HG03097 (cell line): Measurements from ENCODE around the gene IMPG2.
"Not testable (repeated sequence)": the region's sequence is repeated elsewhere in the genome, so short reads cannot be mapped to it uniquely, and the experiment has no call there.

Source experiments
- ATAC-seq: cut with Tn5 transposase; IDR thresholded peaks from one replicate; pipeline ENCODE4 v1.9.1; 2021; ENCODE audit not compliant: unreplicated experiment, low FRiP score

The IMPG2 gene

DNA sequence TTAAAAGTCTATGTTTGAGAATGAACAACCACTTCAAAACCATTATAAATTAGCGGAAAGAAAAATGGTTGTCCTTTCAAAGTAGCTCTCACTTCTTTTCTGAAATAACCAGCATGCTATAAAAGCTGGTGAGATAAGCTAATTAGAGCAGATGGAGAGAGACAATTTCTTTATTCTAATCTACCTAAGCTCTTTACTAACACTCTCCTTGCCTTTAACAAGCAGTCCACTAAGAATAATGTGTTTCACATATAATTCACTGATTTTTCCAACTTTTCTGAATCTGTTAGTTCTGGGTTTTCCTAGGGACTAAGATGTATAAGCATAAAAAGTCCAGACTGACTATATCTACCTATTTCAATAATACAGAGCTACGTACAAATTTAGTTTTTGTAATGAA, at the start of gene IMPG2:
IMPG2 (minus strand) TSS at position 101 of the 400 bp plus-strand sequence. CDS start 203 bp downstream, outside the sequence.
- ATAC-seq, result no peak

DNA sequence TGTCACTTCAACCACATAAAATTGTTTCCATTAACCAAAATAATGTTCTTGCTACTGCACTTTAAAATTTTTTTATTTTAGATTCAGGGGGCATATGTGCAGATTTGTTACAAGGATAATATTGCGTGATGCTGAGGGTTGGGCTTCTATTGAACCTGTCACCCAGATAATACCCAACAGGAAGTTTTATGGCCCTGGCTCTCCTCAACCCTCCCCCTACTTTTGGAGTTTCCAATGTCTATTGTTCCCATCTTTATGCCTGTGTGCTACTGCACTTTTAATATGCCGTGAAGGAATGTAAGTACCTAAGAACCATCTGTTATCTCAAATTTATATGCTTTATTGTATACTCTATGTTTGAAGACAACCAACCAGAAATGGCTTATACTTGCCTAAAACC, 42.0 kb upstream of the IMPG2 start:
- ATAC-seq, result no peak

DNA sequence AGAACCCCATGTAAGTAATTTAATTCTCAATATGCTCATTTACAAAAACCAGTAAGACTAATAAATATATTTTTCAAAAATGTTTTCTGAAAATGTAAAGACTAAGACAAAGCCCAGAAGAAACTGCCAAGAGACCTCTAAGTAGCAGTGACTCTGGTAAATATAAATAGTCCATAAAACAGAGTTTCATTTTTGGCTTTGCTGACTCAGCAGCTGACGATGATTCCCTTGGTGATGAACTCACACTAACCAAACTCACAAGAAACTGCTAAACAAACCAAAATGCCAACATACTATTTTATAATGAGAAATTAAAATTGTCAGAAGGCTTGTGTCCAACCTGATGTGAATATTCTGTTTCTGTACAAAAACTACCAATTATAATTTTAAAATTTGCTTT, 31.5 kb upstream of the IMPG2 start:
- ATAC-seq, result no peak

DNA sequence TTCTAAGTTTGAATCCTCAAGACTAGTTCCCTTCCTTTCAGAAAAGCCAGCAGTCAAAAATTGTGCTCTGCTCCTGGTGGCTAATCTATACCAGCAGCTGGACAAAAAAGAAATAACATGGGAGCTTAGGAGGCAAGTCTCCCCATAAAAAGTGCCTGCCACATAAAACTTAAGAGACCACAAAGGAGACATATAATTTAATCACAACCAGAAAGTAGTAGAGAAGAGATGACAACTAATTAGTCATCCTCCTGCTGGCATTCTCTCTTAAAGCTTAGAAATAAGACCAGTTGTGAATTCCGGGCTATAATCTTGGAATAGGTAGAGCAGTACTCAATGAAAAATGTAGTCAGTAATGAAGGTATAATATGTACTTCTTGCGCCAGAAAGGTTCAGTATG, 20.2 kb upstream of the IMPG2 start:
- ATAC-seq, result no peak

DNA sequence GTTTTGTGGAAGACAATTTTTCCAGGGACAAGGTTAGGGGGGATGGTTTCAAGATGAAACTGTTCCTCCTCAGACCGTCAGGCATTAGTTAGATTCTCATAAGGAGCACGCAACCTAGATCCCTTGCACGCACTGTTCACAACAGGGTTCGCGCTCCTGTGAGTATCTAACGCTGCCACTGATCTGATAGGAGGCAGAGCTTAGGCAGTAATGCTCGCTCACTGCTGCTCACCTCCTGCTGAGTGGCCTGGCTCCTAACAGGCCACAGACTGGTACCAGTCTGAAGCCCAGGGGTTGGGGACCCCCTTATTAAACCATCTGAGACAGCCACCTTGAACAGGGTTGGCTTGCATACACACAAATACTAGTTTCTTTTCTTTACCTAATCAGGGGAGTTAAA, 13.5 kb upstream of the IMPG2 start:
- ATAC-seq, result no peak

DNA sequence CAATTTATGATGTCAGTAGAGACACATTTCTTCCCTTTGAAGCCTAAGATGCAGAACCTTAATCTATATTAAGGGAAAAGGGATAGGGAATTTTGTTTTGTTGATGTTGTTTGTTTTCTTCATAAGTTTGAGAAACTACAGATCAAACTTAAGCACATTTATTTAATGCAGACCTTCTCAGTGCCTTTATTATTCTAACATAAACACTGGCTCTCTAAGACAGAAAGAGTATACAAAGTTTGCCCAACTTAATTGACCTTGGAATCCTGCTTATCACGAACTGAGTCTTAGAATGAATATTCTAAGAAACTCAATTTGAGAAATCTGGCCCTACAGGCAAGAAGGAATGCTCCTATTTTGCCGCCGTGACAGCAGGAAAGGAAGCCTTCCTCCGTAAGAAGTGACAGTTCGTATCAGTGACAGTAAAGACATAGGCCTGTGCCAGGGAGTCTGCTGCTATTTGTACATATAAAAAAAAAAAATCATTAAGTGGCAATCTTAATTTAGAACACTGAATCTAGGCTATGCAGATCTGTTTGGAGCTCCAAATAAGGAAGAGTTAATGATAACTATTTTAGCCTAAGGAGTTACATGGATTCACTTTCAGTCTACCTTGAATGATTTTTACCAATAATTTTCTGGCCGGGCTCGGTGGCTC, 8.8 kb upstream of the IMPG2 start:
- ATAC-seq, result no peak

DNA sequence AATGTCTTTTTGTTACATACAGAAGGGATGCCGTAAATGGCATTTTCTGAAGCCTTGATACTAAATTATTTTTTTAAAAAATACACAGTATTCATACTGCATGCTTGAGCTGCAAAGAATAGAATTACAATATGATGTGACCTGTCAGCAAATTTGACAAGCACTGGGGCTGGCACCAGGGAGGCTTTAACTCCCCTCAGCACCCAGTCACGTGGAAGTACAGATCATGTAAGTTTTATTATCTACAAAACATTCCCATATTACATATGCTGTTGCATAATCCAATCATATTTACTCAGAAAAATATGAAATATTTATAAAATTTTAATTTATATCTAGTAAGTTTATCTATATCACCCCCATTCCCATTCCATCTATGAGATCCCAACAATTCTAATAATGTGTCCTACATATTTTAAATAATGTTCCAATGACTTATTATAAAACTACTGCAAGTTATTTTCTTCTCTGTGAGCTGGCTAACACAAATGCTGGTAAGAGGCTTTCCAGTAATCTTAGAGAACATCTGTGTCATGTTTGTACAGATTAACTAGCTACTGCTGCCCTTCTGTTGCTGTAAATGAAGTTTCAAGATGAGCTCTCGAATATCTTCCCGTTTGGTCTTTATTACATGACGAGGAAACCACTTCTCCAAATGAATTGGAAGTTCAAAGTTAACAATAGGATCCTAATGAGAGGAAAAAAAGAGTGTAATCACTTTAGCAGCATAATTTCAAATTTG, 5.2 kb upstream of the IMPG2 start:
- no peak for ATAC-seq

DNA sequence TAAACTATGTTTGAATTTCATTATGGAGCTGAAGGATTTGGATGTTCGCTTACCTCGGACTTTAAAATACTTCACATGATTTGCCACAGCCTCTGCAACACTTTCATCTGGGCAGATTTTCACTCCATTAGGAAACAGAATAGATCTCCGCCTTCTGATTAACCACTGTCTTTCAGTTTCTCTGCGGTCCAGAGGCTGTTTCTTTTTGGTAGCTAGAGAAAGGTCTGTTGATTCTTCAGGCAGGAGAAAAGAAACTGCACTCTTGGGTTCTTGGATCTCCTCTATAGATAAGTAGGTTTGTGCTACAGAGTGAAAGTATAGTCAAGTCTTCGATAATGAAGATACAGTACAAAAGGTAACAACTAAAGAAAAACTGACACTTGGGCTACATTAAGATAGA, 844 bp downstream of the IMPG2 start:
- ATAC-seq, result no peak

DNA sequence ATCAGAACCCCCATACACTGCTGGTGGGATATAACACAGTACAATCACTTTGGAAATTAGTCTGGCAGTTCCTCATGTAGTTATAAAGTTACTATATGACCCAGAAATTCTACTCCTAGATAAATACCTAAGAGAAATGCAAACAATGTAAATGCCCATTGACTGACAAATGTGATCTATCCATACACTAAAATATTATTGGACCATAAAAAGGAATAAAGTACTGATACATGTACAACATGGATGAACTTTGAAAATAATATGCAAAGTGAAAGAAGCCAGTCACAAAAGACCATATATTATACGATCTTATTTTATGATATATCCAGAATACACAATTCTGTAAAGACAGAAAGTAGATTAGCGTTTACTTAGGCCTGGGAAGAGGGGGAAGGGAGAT, 7.8 kb downstream of the IMPG2 start:
- ATAC-seq, result no peak

DNA sequence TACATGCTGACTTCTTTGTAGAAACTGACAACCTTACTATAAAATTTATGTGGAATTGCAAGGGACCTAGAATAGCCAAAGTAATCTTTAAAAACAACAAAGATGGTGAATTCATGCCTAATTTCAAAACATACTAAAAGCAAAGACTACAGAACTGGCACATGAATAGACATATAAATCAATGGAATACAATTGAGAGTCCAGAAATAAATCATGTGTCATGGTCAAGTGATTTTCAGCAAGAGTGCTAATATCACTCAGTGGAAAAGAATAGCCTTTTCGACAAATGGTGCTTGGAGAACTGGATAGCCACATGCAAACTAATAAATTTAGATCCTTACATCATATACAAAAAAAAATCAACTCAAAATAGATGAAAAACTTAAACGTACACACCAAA, 8.7 kb downstream of the IMPG2 start:
- ATAC-seq, result no peak

DNA sequence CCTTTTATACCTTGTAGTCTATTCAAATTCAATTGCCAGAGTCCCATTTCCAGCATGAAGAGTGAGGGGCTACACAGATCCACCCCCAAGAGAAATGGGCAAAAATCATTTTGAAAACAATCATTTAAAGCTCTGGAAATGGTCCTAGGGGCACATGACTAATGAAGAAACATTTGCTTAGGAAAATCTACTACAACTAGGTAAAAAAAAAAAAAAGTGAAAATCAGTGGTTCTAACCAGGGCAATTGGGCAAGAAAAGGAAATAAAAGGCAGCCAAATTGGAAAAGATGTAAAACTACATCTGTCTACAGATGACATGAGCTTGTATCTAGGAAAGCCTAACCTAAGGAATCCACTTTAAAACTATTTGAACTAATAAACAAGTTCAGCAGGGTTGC, 9.4 kb downstream of the IMPG2 start:
- no peak for ATAC-seq

DNA sequence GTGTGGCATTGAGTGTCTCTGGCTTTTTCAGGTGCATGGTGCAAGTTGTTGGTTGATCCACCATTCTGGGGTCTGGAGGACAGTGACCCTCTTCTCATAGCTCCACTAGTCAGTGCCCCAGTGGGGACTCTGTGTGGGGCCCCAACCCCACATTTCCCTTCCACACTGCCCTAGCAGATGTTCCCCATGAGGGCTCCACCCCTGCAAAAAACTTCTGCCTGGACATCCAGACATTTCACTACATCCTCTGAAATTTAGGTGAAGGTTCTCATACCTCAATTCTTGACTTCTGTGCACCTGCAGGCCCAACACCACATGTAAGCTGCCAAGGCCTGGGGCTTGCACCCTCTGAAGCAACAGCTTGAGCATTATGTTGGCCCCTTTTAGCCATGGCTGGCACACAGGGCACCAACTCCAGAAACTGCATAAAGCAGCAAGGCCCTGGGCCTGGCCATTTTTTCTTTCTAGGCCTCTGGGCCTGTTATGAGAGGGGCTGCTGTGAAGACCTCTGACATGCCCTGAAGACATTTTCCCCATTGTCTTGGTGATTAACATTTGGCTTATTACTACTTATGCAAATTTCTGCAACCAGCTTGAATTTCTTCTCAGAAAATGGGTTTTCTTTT, 12.1 kb downstream of the IMPG2 start:
- not testable (repeated sequence) for ATAC-seq

DNA sequence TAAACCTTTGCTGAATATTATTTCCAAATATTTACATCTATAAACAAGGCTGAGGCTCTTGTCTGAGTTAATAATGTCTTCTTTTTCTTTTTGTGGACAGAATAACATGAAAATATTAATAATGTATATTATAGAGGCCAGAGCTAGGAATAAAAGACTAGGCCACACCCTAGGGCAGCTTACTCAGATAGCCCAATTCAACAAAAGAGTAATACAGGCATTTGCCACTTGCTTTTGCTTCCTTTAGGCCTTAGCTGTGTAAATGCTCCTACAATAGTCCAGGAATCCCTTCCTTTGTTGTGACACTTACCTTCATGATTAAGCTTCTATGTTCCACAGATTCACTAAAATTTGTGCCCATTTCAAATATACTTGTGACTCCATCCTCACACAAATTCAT, 16.5 kb downstream of the IMPG2 start:
- ATAC-seq, result no peak

DNA sequence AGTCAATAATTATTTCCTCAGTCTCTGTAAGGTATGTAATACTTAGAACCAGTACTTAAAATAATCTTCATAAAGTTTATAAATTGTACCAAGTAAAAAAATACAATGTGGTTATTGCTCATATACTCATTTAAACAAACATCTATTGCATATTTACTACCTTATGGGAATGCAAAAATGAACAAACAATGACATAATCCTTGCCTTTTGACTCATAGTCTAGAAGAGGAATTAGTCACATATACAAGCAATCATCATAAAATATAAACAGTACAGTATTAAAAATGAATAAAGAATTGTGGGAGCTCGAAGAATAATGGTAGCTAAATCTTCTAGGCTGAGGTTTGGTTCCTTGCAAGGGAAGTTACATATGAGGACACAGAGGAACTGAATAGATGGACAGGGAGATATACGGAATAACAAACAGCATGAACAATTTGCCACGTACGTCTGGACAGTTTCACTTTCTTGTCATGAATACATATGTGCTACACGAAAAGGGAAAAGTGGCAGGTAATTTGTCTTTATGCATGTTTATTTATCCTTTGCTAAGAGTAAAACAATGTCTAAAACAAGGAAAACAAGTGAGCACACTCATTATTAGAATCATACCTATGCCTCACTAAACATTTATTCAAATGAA, 17.2 kb downstream of the IMPG2 start:
- no peak for ATAC-seq

DNA sequence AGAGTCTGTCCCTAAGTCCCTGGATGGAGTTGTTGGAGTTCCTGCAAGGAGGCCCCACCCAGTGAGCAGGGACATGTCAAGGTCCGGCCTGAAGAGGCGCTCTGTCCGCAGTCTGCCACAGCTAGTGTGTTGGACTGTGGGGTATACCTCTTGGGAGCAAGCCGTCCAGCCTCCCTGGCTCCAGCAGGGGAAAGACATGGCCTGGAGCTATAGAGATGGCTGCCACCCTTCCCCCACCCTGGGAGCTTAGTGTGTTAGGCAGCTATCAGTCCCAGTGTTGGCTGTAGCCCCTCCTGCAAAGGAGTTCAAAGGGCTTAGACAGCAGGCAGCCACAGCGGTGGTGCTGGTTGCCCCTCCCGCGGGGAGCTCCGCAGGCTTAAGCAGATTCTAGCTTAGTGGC, 20.3 kb downstream of the IMPG2 start:
- ATAC-seq, result no peak

DNA sequence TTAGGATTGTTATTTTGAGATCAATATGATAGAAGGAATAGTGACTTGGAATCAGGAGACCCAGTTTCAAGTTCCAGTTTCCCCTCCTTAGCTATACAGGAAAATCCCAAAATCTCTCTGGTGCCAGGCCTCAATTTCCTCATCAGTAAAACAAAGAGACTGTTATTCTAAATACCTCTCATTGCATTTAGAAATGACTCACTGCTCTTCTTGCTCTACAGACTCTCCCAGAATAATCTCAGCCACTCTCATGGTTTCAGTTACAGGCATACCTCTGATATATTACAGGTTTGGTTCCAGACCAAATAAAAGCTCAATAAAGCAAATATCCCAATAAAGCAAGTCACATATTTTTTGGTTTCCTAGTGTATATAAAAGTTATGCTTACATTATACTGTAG, 28.3 kb downstream of the IMPG2 start:
- ATAC-seq, result no peak

DNA sequence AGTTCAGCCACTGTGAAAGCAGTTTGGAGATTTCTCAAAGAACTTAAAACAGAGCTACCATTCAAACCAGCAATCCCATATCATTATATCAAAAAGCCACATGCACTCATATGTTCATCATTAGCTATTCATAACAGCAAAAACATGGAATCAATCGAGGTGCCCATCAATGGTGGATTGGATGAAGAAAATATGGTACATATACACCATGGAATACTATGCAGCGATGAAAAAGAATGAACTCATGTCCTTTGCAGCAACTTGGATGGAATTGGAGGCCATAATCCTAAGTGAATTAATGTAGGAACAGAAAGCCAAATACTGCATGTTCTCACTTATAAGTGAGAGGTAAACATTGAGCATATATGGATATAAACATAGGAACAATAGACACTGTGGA, 32.1 kb downstream of the IMPG2 start:
- no peak for ATAC-seq

DNA sequence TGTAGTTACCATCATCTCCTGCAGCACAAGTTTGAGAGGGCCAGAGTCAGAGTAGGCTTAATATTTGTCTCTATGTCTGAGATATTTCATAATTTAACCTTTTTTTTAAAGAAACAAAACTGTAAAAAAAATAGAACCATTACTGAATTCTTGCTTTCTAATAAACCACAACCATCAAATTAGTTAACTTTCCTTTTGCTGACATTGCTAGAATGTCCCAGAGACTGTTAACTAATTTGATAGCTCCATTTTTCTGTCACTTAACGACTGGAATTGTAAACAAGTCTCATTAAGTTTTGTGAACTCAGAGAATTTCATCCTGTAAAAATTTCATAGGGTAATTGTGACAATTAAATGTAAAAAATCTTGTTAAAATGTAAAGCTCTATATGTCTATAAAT, 35.6 kb downstream of the IMPG2 start:
- no peak for ATAC-seq

DNA sequence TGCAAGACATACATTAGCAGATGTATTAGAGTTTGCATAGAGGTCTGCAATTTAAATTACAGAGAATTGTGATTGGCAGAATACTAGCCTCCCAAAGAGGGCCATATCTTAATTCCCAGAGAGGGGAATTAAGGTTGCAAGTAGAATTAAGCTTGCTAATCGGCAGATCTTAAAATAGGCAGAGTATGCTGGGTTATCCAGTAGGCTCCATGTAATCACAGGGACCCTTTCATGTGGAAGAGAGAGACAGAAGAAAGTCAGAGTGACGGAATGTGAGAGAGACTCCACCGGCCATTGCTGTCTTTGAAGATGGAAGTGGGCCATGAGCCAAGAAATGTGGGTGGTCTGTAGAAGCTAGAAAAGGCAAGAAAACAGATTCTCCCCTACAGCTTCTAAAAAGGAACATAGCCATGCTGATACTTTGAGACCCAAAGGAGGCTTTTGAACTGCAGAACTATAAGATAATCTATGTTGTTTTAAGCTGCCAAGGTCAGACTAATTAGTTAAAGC, 38.8 kb downstream of the IMPG2 start:
- ATAC-seq, result no peak

DNA sequence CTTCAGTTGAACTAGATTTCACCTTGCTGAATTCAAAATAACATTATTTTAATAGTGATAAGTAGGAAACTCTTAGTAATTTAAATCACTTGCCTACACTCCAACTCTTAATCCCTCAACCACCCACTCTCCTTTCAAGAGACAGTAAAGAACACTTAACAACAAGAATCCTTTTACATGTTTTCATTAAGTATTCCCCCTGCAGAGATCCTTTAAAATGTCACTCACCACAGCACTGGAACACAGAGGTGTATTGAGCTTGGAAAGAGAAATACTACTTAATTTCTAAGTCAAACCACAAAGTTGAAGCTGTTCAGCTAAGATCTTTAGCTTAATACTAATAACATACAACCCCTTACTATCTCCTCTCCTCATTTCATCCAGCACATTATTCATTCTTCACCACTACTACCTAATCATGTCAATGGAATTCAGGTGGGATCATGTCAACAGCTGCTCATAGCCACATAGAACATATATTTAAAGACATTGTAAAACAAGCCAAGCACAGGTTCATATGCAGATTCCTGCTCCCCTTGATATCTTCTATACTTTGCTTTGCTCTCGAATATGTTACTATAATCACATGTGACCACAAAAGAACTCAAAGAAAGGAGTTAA, 40.5 kb downstream of the IMPG2 start:
- ATAC-seq, result no peak

DNA sequence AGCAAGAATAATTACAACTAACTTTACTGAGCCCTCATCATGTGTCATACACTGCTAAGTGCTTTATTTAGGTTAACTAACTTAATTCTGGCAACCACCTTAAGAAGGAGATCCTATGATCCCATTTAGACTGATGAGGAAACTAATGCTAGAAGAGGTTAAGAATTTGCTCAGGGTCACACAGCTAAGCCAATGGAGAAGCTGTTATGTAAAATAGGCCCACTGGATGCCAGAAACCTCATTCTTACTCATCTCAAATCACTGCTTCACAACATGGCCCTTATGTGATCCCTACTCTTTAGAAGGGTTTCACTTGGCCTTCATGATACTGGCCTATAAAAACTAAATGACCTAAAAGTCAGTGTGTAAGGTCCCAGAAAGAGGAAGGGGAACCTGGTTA, 41.2 kb downstream of the IMPG2 start:
- no peak for ATAC-seq
